Measurements from ENCODE around the gene COBLL1. TPM values are rescaled to one million over a fixed set of nuclear protein-coding genes. Genes with fewer than 3 reads are reported as not detected.

The COBLL1 gene
- total and polyA plus RNA-seq, 3 experiments from 2014 or later: not detected

DNA sequence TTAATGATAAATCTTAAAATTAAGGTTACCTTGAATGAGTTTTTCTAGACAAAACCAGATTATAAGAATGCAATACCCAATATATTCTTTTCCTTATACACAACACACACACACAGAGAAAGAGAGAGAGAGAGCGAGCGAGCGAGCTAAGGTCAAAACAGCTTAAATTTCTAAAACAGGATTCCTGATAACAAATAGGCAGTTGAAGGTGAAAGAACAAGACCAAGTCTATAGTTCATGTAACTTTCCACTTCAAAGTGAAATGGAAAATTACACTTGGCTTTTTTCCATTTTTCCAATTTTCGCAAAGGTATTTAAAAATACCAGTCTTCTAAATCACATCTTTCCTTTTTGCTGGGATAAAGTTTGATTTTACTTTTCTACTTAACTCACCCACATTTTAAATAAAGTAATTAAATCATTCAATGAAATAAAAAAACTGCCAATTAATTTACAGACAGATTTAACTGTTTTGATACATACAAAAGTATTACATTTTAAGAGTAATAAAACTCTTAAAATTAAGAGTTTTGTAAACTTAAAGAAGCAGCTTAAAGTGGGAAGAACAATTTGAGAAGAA lies 98.8 kb downstream of the COBLL1 start:
- Histone ChIP-seq H3K27ac (ENCODE audit: low read depth, low read length) (no peak overlapping the region), H3K4me3 (ENCODE audit: low read length) (no peak overlapping the region), H3K27me3 (ENCODE audit: insufficient read depth, low read length, poor library complexity, severe bottlenecking) (no peaks in the 10 kb centered on the region), H3K4me1 (ENCODE audit: insufficient read depth, low read length) (no peaks in the 10 kb centered on the region), H3K9me3 (ENCODE audit: low read length) (no peaks in the 10 kb centered on the region), H3K36me3 (ENCODE audit: insufficient read depth, low read length) (no peaks in the 10 kb centered on the region)
- no peak for DNase-seq
- Mint-ChIP-seq H3K4me3 (no peak overlapping the region), H3K36me3 (no peaks in the 10 kb centered on the region), H3K4me1 (no peaks in the 10 kb centered on the region), H3K27me3 (no peaks in the 10 kb centered on the region), H3K9me3 (peaks cover 0 to 4% (median 0%) of the 10 kb centered on the region in 5 donors), H3K27ac (no peak overlapping the region)
- CTCF ChIA-PET: no interaction called here
- POLR2A ChIA-PET: no interaction called here

DNA sequence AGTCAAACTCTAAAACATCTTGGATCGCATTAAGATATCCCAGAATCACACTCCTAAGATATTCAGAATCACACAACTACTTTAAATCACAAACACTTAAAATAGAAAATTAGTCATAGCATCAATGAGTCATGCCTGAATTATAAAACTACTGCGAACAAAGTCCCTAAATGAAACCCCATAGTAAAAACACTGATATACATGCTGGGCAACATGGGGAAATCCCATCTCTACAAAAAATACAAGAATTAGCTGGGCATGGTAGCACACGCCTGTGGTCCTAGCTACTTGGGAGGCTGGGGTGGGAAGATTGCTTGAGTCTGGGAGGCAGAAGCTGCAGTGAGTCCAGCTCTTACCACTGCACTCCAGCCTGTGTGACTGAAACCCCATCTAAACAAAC lies 101.7 kb downstream of the COBLL1 start:
- no peaks in the 10 kb centered on the region for H3K36me3 Mint-ChIP-seq
- no peaks in the 10 kb centered on the region for H3K27me3 Mint-ChIP-seq
- Histone ChIP-seq H3K27me3 (ENCODE audit: insufficient read depth, low read length, poor library complexity, severe bottlenecking) (no peaks in the 10 kb centered on the region), H3K4me3 (ENCODE audit: low read length) (no peak overlapping the region), H3K27ac (ENCODE audit: low read depth, low read length) (no peak overlapping the region), H3K4me1 (ENCODE audit: insufficient read depth, low read length) (no peaks in the 10 kb centered on the region), H3K9me3 (ENCODE audit: low read length) (no peaks in the 10 kb centered on the region), H3K36me3 (ENCODE audit: insufficient read depth, low read length) (no peaks in the 10 kb centered on the region)
- H3K4me1 Mint-ChIP-seq: no peaks in the 10 kb centered on the region
- DNase-seq: no peak
- no peak overlapping the region for H3K4me3 Mint-ChIP-seq
- POLR2A ChIA-PET: no interaction called here
- CTCF ChIA-PET: no interaction called here
- no peak overlapping the region for H3K27ac Mint-ChIP-seq
- peaks cover 0 to 4% (median 0%) of the 10 kb centered on the region in 5 donors for H3K9me3 Mint-ChIP-seq

DNA sequence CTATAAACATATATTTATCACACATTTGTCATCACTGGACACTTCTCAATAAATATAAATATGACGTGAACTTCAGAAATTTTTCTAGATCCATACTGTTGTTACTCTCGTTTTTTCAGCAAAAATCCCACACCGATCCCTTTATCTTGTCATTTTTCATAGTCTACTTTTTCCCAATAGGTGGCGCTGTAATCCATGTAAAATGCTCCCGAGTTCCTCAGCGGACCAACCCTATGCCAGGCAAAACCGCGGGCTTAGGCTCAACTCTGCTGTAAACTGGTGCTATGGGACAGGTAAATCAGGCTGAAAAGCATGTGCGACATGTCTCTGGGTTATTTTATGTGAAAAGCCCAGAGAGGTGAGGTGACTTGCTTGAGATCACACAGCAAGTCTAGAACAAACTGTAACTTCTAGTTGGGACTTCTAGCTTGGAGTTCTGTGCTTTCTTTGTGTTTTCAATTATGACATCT lies 104.0 kb downstream of the COBLL1 start:
- Mint-ChIP-seq H3K9me3 (peaks cover 0 to 7% (median 2%) of the 10 kb centered on the region in 5 donors), H3K4me1 (no peaks in the 10 kb centered on the region), H3K27ac (no peak overlapping the region), H3K27me3 (no peaks in the 10 kb centered on the region), H3K4me3 (no peak overlapping the region), H3K36me3 (no peaks in the 10 kb centered on the region)
- Histone ChIP-seq H3K36me3 (ENCODE audit: insufficient read depth, low read length) (no peaks in the 10 kb centered on the region), H3K4me1 (ENCODE audit: insufficient read depth, low read length) (no peaks in the 10 kb centered on the region), H3K27me3 (ENCODE audit: insufficient read depth, low read length, poor library complexity, severe bottlenecking) (no peaks in the 10 kb centered on the region), H3K27ac (ENCODE audit: low read depth, low read length) (no peak overlapping the region), H3K4me3 (ENCODE audit: low read length) (no peak overlapping the region), H3K9me3 (ENCODE audit: low read length) (no peaks in the 10 kb centered on the region)
- DNase-seq: no peak
- CTCF ChIA-PET: no interaction called here
- POLR2A ChIA-PET: no interaction called here

DNA sequence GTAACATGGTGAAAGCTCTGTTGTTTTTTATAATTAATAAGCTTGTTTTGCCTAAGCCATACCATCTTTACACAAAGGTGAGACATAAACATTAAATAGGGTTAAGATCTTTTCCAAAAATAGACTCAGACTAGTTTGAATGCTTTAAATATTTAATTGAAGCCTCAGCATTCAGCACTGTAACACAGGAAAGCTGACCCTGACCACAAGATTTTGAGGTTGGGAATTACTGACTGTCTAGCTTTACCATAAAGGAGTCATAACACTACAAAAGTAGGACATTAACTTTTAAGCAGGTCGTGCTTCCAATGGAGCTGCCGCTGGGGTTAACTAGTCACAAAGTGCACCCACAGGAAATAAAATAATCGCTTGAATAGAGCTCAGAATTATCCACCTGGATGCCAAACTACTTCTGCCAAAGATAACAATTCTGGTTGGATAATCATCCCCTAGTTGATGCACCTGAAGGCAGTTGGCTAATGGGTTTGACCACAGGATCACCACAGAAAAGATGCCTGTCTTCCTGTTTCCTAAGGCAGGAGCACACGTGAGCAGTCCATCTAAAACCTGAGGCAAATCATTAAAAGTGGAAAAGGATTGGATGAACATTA lies 106.2 kb downstream of the COBLL1 start:
- H3K4me3 Mint-ChIP-seq: no peak overlapping the region
- no peak for DNase-seq
- Histone ChIP-seq H3K27ac (ENCODE audit: low read depth, low read length) (no peak overlapping the region), H3K9me3 (ENCODE audit: low read length) (no peaks in the 10 kb centered on the region), H3K4me3 (ENCODE audit: low read length) (no peak overlapping the region), H3K27me3 (ENCODE audit: insufficient read depth, low read length, poor library complexity, severe bottlenecking) (no peaks in the 10 kb centered on the region), H3K36me3 (ENCODE audit: insufficient read depth, low read length) (no peaks in the 10 kb centered on the region), H3K4me1 (ENCODE audit: insufficient read depth, low read length) (no peaks in the 10 kb centered on the region)
- H3K9me3 Mint-ChIP-seq: peaks cover 0 to 4% (median 0%) of the 10 kb centered on the region in 5 donors
- CTCF ChIA-PET: no interaction called here
- POLR2A ChIA-PET: no interaction called here
- no peaks in the 10 kb centered on the region for H3K36me3 Mint-ChIP-seq
- no peaks in the 10 kb centered on the region for H3K27me3 Mint-ChIP-seq
- H3K4me1 Mint-ChIP-seq: no peaks in the 10 kb centered on the region
- H3K27ac Mint-ChIP-seq: no peak overlapping the region

- ChIA-PET CTCF (no interaction called here), POLR2A (no interaction called here)
- Mint-ChIP-seq H3K9me3 (peaks cover 0 to 4% (median 0%) of the 10 kb centered on the region in 5 donors), H3K27ac (no peak overlapping the region), H3K36me3 (no peaks in the 10 kb centered on the region), H3K4me1 (no peaks in the 10 kb centered on the region), H3K4me3 (no peak overlapping the region), H3K27me3 (no peaks in the 10 kb centered on the region)
- H3K9me3 ChIP-seq (ENCODE audit: low read length): no peaks in the 10 kb centered on the region
- H3K36me3 ChIP-seq (ENCODE audit: insufficient read depth, low read length): no peaks in the 10 kb centered on the region
- DNase-seq: no peak
- no peak overlapping the region for H3K4me3 ChIP-seq (ENCODE audit: low read length)
- H3K27me3 ChIP-seq (ENCODE audit: insufficient read depth, low read length, poor library complexity, severe bottlenecking): no peaks in the 10 kb centered on the region
- H3K27ac ChIP-seq (ENCODE audit: low read depth, low read length): no peak overlapping the region
- H3K4me1 ChIP-seq (ENCODE audit: insufficient read depth, low read length): no peaks in the 10 kb centered on the region
Measured at GRCh38 chr2:164734196-164734595, 107.4 kb downstream of the COBLL1 start.

- H3K36me3 ChIP-seq (ENCODE audit: insufficient read depth, low read length): no peaks in the 10 kb centered on the region
- H3K4me3 Mint-ChIP-seq: no peak overlapping the region
- no peak overlapping the region for H3K27ac ChIP-seq (ENCODE audit: low read depth, low read length)
- H3K4me3 ChIP-seq (ENCODE audit: low read length): no peak overlapping the region
- H3K27ac Mint-ChIP-seq: no peak overlapping the region
- H3K36me3 Mint-ChIP-seq: no peaks in the 10 kb centered on the region
- no peaks in the 10 kb centered on the region for H3K27me3 ChIP-seq (ENCODE audit: insufficient read depth, low read length, poor library complexity, severe bottlenecking)
- ChIA-PET POLR2A (no interaction called here), CTCF (no interaction called here)
- no peaks in the 10 kb centered on the region for H3K4me1 ChIP-seq (ENCODE audit: insufficient read depth, low read length)
- no peaks in the 10 kb centered on the region for H3K9me3 ChIP-seq (ENCODE audit: low read length)
- H3K9me3 Mint-ChIP-seq: peaks cover 0 to 3% (median 2%) of the 10 kb centered on the region in 5 donors
- no peaks in the 10 kb centered on the region for H3K4me1 Mint-ChIP-seq
- H3K27me3 Mint-ChIP-seq: no peaks in the 10 kb centered on the region
- DNase-seq: no peak
Measured at GRCh38 chr2:164725542-164725941, 116.1 kb downstream of the COBLL1 start.

- no peaks in the 10 kb centered on the region for H3K4me1 ChIP-seq (ENCODE audit: insufficient read depth, low read length)
- ChIA-PET POLR2A (no interaction called here), CTCF (no interaction called here)
- no peaks in the 10 kb centered on the region for H3K36me3 ChIP-seq (ENCODE audit: insufficient read depth, low read length)
- DNase-seq: no peak
- no peaks in the 10 kb centered on the region for H3K4me1 Mint-ChIP-seq
- H3K36me3 Mint-ChIP-seq: no peaks in the 10 kb centered on the region
- no peak overlapping the region for H3K4me3 ChIP-seq (ENCODE audit: low read length)
- no peaks in the 10 kb centered on the region for H3K9me3 ChIP-seq (ENCODE audit: low read length)
- no peaks in the 10 kb centered on the region for H3K27me3 ChIP-seq (ENCODE audit: insufficient read depth, low read length, poor library complexity, severe bottlenecking)
- no peak overlapping the region for H3K27ac ChIP-seq (ENCODE audit: low read depth, low read length)
- no peak overlapping the region for H3K27ac Mint-ChIP-seq
- H3K4me3 Mint-ChIP-seq: no peak overlapping the region
- peaks cover 0 to 8% (median 2%) of the 10 kb centered on the region in 5 donors for H3K9me3 Mint-ChIP-seq
- no peaks in the 10 kb centered on the region for H3K27me3 Mint-ChIP-seq
Measured at GRCh38 chr2:164722616-164723338, 118.8 kb downstream of the COBLL1 start.

GRCh38 chr2:164721430-164721829 lies 120.2 kb downstream of the COBLL1 start:
- H3K27ac Mint-ChIP-seq: no peak overlapping the region
- H3K9me3 Mint-ChIP-seq: peaks cover 0 to 8% (median 2%) of the 10 kb centered on the region in 5 donors
- CTCF ChIA-PET: no interaction called here
- Histone ChIP-seq H3K27me3 (ENCODE audit: insufficient read depth, low read length, poor library complexity, severe bottlenecking) (no peaks in the 10 kb centered on the region), H3K27ac (ENCODE audit: low read depth, low read length) (no peak overlapping the region), H3K9me3 (ENCODE audit: low read length) (no peaks in the 10 kb centered on the region), H3K4me3 (ENCODE audit: low read length) (no peak overlapping the region), H3K36me3 (ENCODE audit: insufficient read depth, low read length) (no peaks in the 10 kb centered on the region), H3K4me1 (ENCODE audit: insufficient read depth, low read length) (no peaks in the 10 kb centered on the region)
- DNase-seq: no peak
- H3K4me1 Mint-ChIP-seq: no peaks in the 10 kb centered on the region
- POLR2A ChIA-PET: no interaction called here
- H3K4me3 Mint-ChIP-seq: no peak overlapping the region
- no peaks in the 10 kb centered on the region for H3K27me3 Mint-ChIP-seq
- H3K36me3 Mint-ChIP-seq: no peaks in the 10 kb centered on the region

Measured in CD8-positive, alpha-beta memory T cell (primary cell).